Central memory CD8-positive, alpha-beta T cell (primary cell): ENCODE measurements around the gene GUCD1.
"Not testable (repeated sequence)": the region's sequence is repeated elsewhere in the genome, so short reads cannot be mapped to it uniquely, and the experiment has no call there.

Experiments
- ATAC-seq: fragments of 150-1000 bp; cut with Tn5 transposase; replicated peaks from 2 replicates; pipeline ENCODE4 v1.10.0; 2022; ENCODE audit warnings: mild to moderate bottlenecking, moderate FRiP score, moderate number of reproducible peaks; ENCODE audit not compliant: poor library complexity, severe bottlenecking; ENCODE audit errors: extremely low read depth
- DNase-seq, 2 donors: peaks; one replicate each; pipeline ENCODE4 v3.0.0; 2021; ENCODE audit warnings: low spot score in 2 of 2
- H3K27ac Mint-ChIP-seq: one replicate; pipeline ENCODE4 v1.8.0; 2022; ENCODE audit warnings: low read depth, mild to moderate bottlenecking, moderate library complexity, mixed read lengths
- H3K27me3 Mint-ChIP-seq: one replicate; pipeline ENCODE4 v1.8.0; 2022; ENCODE audit warnings: mixed read lengths
- H3K36me3 Mint-ChIP-seq: one replicate; pipeline ENCODE4 v1.8.0; 2022; ENCODE audit warnings: mild to moderate bottlenecking, moderate library complexity, mixed read lengths; ENCODE audit not compliant: insufficient read depth
- H3K4me1 Mint-ChIP-seq: one replicate; pipeline ENCODE4 v1.8.0; 2022; ENCODE audit warnings: mixed read lengths
- H3K4me3 Mint-ChIP-seq: one replicate; pipeline ENCODE4 v1.8.0; 2022; ENCODE audit warnings: mild to moderate bottlenecking, moderate library complexity, mixed read lengths
- H3K9me3 Mint-ChIP-seq: one replicate; pipeline ENCODE4 v1.8.0; 2022; ENCODE audit warnings: mixed read lengths

The GUCD1 gene

DNA sequence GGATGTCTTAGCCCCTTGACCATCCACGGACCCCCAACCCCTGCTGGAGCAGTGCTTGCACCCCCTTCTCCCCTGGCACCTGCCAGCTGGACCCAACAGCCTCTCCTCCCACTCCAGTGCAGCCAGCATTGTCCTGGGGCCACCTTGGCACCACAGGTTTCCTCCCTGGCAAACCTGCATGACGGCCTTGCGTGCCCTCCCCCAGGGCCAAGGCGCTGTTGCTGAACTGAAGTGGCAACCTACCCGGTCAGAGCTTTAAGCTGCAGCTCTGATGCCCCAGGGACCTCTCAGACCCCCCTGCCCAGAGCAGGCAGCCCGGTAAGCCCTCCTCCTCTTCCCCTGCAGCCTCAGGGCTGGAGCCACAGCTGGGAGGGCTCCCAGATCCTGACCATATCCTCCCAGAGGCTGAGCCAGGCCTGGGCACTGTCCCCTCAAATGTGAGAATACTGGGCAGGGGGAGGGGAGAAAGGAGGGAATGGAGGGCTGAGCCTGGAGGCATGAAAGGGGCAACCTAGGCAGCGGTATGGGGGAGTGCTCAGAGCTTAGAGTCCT is 39.7 kb upstream of the GUCD1 start:
- peaks cover 5% of the 10 kb centered on the region for H3K4me1 Mint-ChIP-seq
- no peaks in the 10 kb centered on the region for H3K27me3 Mint-ChIP-seq
- DNase-seq: no peak
- H3K4me3 Mint-ChIP-seq: no peak overlapping the region
- no peaks in the 10 kb centered on the region for H3K9me3 Mint-ChIP-seq
- H3K27ac Mint-ChIP-seq: no peak overlapping the region
- ATAC-seq: no peak
- H3K36me3 Mint-ChIP-seq: peaks cover 1% of the 10 kb centered on the region

DNA sequence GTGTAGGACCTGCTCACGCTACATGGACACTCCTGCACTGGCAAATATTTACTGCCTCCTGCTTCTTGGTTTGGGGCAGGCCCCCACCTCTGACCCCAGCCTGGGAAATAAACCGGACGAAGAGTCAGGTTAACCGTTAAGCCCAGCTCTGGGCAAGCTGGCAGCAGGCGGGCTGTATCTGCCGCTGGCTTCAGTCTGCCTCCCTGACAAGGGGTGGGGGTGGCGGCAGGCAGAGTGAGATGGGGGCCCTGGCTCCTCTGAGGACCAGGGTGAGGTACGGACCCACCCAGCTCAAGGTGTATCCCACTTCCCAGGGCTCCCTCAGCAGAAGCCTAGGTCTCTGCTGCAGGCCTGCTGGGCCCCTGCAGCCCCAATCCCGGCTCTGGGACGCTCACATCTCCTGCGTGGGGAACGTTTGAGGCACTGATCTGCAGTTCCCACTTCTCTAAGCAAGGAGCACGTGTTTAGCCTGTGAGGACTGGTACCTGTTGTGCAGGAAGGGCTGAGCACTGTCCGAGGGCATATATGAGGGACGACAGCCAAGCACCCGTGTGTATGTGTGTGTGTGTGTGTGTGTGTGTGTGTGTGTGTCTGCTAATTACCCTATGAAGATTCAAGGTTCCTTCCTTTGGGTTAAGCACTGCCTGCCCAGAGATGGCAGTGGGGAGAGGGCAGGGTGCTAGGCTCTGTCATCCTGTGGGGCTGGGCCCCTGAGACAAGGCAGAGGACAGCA is 39.1 kb upstream of the GUCD1 start:
- no peak overlapping the region for H3K27ac Mint-ChIP-seq
- no peak for ATAC-seq
- no peaks in the 10 kb centered on the region for H3K27me3 Mint-ChIP-seq
- H3K9me3 Mint-ChIP-seq: no peaks in the 10 kb centered on the region
- H3K36me3 Mint-ChIP-seq: peaks cover 1% of the 10 kb centered on the region
- DNase-seq: no peak
- H3K4me1 Mint-ChIP-seq: peaks cover 5% of the 10 kb centered on the region
- peak overlapping the region; percentile 77 for H3K4me3 Mint-ChIP-seq

DNA sequence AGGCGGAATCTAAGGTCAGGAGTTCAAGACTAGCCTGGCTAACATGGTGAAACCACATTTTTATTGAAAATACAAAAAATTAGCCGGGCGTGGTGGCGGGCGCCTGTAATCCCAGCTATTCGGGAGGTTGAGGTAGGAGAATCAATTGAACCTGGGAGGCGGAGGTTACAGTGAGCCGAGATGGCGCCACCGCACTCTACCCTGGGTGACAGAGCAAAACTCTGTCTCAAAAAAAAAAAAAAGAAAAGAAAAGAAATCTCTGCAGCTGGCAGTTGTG is 38.6 kb upstream of the GUCD1 start:
- H3K36me3 Mint-ChIP-seq, H3K9me3 Mint-ChIP-seq, ATAC-seq: not testable (repeated sequence)

DNA sequence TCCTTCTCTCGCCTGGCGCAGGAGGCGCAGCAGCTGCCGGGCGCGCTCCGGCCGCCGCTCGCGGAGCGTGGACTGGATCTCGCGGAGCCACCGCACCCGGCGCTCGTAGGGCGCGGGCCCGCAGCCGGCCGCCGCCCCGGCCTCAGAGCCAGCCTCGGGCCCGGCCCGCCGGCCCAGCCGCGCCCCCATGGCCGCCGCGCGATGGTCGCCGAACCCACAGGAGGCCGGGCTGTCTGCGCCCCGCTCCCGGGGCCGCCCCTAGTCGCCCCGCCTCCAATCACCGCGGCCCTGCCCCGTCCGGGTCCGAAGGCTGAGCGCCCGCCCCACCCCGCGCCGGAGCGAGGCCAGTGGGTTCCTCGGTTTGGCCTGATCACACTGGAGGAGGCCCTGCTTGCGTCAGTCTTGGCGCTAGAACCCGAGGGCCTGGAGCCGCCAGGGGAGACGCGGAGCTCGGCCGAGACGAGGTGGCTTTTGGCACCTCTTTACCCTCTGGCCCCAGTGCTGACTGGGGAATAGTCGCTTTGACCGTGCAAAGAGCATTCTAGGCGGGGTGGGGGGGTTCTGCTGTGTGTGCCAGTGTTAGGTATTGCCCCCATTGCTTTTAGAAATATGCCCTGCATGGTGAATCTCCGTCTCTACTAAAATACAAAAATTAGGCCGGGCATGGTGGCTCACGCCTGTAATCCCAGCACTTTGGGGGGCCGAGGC is 38.1 kb upstream of the GUCD1 start, which contains the start of gene LRRC75B:
LRRC75B (minus strand) TSS at position 223 of the 708 bp plus-strand sequence; CDS start at position 189, 34 bp downstream.
- H3K36me3 Mint-ChIP-seq: peaks cover 1% of the 10 kb centered on the region
- no peaks in the 10 kb centered on the region for H3K27me3 Mint-ChIP-seq
- H3K4me1 Mint-ChIP-seq: peaks cover 5% of the 10 kb centered on the region
- no peaks in the 10 kb centered on the region for H3K9me3 Mint-ChIP-seq
- ATAC-seq (peak; percentile 49), DNase-seq (no peak)
- peak within 1 kb of the TSS; percentile 46 for H3K27ac Mint-ChIP-seq
- peak within 1 kb of the TSS; percentile 77 for H3K4me3 Mint-ChIP-seq

More for the DNA sequence above, 38.6 kb upstream of the GUCD1 start:
- H3K27ac Mint-ChIP-seq, H3K27me3 Mint-ChIP-seq, DNase-seq, H3K4me1 Mint-ChIP-seq: not testable (repeated sequence)
- H3K4me3 Mint-ChIP-seq: peak overlapping the region; percentile 77

DNA sequence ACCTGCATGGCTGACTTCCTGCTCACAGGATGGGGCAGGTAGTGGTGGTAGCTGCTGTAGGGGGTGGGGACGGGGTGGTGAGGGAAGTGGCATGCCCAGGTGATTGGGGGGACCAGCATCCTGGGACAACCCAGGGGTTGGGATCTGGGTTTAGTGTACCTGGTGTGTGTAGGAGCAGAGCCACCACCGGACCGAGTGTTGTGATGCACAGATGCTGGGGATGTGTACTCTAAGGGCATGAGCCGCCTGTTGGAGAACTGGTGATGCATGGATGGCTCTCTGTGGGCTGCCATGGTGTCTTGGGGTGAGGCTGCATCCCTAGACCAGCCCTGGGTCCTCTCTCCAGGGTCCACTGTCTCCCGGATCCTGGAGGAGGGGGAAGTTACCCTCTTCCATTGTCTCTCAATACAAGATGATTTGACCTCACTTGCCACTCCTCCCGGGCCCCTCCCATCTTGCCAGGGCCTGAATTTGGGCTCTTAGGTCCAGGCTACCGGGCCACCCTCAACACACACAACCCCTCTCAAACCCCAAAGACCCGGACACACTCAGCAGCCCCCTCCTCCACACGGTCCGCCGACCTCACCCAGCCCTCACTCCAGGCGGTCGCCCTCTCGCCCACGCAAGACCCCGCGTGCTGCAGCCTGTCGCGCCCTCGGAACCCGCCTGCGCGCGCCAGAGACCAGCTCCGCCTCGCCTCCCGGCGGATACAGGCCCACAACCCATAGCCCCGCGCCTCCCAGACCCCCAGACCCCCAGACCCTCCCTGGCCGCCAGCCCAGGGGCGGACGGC is 37.3 kb upstream of the GUCD1 start:
- Mint-ChIP-seq H3K4me1 (peaks cover 5% of the 10 kb centered on the region), H3K27me3 (no peaks in the 10 kb centered on the region), H3K9me3 (no peaks in the 10 kb centered on the region), H3K27ac (peak overlapping the region; percentile 46), H3K4me3 (peak overlapping the region; percentile 77), H3K36me3 (peaks cover 1% of the 10 kb centered on the region)
- peak; percentile 24 for ATAC-seq
- no peak for DNase-seq

DNA sequence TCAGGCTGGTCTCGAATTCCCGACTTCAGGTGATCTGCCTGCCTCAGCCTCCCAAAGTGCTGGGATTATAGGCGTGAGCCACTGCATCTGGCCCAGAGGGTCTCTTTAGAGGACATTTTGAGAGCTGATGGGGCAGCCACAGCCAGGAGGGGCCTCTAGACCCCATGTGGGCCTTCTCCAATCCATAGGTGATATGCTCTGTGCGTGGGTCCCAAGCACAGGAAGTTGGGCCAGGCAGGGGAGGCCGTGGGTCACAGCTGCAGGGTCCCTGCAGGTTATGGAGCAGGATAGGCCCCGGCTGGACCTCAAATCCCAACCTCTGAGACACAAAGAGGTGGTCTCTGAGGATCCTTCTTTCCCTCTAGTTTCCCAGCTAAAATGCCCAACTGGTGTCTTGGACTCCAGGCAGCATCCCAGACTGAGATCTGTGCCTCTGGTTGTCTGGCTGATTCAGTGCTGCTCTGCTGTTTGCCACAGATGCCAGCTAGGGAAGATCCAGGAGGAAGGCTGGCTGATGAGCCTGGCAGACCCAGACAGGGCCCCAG is 36.4 kb upstream of the GUCD1 start:
- ATAC-seq (no peak), DNase-seq (no peak)
- H3K4me1 Mint-ChIP-seq: peaks cover 5% of the 10 kb centered on the region
- no peaks in the 10 kb centered on the region for H3K9me3 Mint-ChIP-seq
- H3K36me3 Mint-ChIP-seq: peaks cover 1% of the 10 kb centered on the region
- no peak overlapping the region for H3K4me3 Mint-ChIP-seq
- H3K27ac Mint-ChIP-seq: no peak overlapping the region
- H3K27me3 Mint-ChIP-seq: no peaks in the 10 kb centered on the region

DNA sequence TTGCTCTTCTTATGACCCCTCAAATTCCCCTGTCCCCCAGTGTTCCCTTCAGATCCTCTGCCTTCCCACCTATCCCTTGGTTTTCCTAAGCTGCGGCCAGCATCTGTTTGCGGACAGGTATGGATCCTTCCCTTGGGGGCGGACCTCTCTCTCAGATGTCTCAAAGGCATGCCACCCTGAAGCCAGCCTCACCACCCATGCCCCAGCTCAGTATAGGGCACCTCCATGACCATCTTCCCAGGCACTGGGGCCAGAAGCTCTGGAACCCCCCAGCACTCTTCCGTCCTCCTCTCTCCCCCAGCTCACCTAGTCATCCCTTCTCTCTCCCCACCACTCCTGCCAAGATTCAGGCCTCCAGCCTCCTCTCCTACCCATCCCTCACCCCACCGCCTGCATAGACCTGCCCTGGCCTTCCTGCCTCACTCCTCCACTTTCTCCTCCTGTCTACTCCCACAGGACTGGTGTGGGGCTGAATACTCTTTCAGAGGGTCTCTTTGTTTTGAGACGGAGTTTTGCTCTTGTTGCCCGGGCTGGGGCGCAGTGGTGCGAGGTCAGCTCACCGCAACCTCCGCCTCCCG is 35.7 kb upstream of the GUCD1 start:
- no peak for DNase-seq
- Mint-ChIP-seq H3K36me3 (peaks cover 1% of the 10 kb centered on the region), H3K27ac (no peak overlapping the region), H3K9me3 (no peaks in the 10 kb centered on the region), H3K4me3 (no peak overlapping the region), H3K4me1 (peaks cover 5% of the 10 kb centered on the region), H3K27me3 (no peaks in the 10 kb centered on the region)
- ATAC-seq: no peak

DNA sequence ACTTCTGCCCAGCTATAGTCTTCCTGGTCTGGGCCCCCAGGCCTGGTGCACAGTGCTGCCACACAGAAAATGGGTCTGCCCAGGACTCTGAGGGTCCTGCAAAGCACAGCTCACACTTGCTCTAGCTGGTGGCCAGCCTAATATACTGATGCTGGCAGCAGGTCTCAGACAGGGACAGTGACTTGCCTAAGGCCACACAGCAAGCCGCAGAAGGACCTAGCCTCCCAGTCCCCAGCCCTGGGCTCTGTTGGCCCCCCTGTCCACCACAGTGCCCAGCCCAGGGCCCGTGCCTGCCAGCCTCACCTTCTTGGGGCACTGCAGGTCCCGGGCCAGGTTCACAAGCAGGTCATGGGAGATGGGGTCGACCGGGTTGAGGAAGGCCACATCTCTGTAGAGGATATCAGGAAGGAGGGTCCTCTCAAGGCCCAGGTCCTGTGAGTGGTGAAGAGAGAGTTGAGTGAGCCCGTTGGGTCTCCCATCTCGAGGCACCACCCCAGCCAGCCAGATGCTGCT is 34.6 kb upstream of the GUCD1 start:
- ATAC-seq: no peak

DNA sequence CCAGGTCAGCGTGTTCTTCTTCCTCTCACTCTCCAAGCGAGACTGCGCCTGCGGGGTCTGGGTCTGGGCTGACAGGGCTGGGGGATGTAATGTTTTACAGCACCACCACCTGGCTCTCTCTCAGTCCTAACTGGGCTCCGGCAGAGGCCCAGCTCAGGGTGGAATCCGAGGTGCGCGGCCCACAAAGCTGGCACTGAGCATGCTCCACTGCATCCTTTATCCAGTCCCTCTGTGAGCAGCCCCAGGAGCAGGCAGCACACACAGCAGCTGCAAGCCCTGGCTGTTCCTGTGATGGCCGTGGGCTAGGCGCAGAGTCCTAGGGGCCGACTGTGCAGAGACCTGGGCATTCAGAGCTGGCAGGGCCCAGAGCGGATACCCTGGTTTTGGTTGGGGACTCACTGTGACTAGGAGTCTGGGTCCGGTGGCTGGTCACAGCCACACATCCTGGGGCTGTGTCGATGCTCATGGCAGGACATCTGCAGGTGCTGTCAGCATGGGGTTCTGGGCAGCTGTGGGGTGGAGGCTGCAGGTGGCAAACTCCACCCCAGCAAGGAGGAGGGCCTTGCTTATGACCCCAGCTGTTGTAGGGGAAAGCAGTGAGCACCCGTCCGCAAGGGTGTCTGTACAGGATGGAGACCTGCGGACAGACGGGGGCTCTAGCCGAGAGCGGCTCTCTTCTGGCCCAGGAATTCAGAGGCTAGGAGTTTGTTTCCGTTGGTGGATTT is 34.0 kb upstream of the GUCD1 start:
- no peaks in the 10 kb centered on the region for H3K27me3 Mint-ChIP-seq
- no peaks in the 10 kb centered on the region for H3K9me3 Mint-ChIP-seq
- no peak overlapping the region for H3K27ac Mint-ChIP-seq
- peaks cover 5% of the 10 kb centered on the region for H3K4me1 Mint-ChIP-seq
- DNase-seq (no peak), ATAC-seq (no peak)
- peaks cover 1% of the 10 kb centered on the region for H3K36me3 Mint-ChIP-seq
- no peak overlapping the region for H3K4me3 Mint-ChIP-seq

More for the DNA sequence above, 34.6 kb upstream of the GUCD1 start:
- Mint-ChIP-seq H3K4me1 (peaks cover 5% of the 10 kb centered on the region), H3K9me3 (no peaks in the 10 kb centered on the region), H3K36me3 (peaks cover 1% of the 10 kb centered on the region), H3K27me3 (no peaks in the 10 kb centered on the region), H3K4me3 (no peak overlapping the region), H3K27ac (no peak overlapping the region)
- DNase-seq: no peak

DNA sequence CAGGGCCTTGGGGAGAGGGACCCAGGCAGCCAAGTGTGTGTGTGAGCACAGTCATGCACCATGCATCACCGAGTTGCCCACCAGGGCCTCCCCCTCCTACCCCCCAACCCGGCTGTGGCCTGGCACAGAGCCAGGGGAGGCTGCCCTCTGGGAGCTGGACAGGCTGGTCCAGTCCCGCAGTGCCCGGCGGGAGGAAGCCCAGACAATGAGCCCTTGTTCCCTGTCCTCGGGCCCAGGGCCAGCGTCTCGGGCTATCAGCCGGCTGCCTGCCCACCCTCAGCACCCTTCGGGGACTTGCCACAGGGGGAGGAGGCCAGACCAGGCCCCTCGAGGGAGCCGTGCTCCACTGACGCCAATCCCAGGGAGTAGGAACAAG is 33.4 kb upstream of the GUCD1 start:
- H3K9me3 Mint-ChIP-seq: no peaks in the 10 kb centered on the region
- ATAC-seq (no peak), DNase-seq (no peak)
- no peak overlapping the region for H3K27ac Mint-ChIP-seq
- H3K4me3 Mint-ChIP-seq: no peak overlapping the region
- H3K27me3 Mint-ChIP-seq: no peaks in the 10 kb centered on the region
- H3K4me1 Mint-ChIP-seq: peaks cover 5% of the 10 kb centered on the region
- peaks cover 1% of the 10 kb centered on the region for H3K36me3 Mint-ChIP-seq

DNA sequence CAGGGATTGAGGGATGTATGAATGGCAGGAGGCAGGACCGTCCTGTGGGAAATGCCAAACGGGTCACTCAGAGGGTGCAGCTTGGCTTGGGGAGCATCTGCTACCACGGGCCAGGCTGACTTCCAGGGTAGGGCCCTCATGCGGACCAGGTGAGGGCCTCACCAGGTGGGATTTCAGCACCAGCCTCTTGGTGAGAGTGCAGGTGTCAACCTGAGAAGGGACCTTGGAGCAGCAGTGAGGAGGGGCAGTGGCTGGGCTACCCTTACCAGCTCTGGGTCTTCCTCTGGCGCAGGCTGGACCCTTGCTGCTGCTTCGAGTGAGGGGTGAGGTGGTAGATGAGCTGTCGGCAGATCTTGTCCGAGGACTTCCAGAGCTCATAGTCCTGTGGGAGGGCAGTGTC is 33.0 kb upstream of the GUCD1 start:
- DNase-seq: no peak
- Mint-ChIP-seq H3K36me3 (peaks cover 1% of the 10 kb centered on the region), H3K4me1 (peaks cover 5% of the 10 kb centered on the region), H3K4me3 (no peak overlapping the region), H3K27ac (no peak overlapping the region), H3K27me3 (no peaks in the 10 kb centered on the region), H3K9me3 (no peaks in the 10 kb centered on the region)
- no peak for ATAC-seq
